Suprapubic skin (tissue), 3 donors: ENCODE results near the gene ANO9.

Experiments used
- POLR2A ChIP-seq, 2 donors: fragments of 450-650 bp; IDR thresholded peaks; one replicate each; pipeline ENCODE4 v1.6.1; 2017; ENCODE audit warnings: antibody characterized with exemption in 2 of 2, mild to moderate bottlenecking in 2 of 2, moderate library complexity in 2 of 2
- TF ChIP-seq, protein P1 (sequence below), 2 donors: fragments of 200-600 bp in 1 of 2; fragments of 450-650 bp in 1 of 2; sonication (generic) in 1 of 2; IDR thresholded peaks; one replicate each; pipeline ENCODE4 v1.5.1; 2016 to 2019; ENCODE audit warnings: antibody characterized with exemption in 2 of 2, mild to moderate bottlenecking in 1 of 2, moderate library complexity in 1 of 2

- TF ChIP-seq POLR2A (IDR thresholded peaks at IDR 0.05), result no peak
- TF ChIP-seq, protein P1, sequence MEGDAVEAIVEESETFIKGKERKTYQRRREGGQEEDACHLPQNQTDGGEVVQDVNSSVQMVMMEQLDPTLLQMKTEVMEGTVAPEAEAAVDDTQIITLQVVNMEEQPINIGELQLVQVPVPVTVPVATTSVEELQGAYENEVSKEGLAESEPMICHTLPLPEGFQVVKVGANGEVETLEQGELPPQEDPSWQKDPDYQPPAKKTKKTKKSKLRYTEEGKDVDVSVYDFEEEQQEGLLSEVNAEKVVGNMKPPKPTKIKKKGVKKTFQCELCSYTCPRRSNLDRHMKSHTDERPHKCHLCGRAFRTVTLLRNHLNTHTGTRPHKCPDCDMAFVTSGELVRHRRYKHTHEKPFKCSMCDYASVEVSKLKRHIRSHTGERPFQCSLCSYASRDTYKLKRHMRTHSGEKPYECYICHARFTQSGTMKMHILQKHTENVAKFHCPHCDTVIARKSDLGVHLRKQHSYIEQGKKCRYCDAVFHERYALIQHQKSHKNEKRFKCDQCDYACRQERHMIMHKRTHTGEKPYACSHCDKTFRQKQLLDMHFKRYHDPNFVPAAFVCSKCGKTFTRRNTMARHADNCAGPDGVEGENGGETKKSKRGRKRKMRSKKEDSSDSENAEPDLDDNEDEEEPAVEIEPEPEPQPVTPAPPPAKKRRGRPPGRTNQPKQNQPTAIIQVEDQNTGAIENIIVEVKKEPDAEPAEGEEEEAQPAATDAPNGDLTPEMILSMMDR (IDR thresholded peaks at IDR 0.05), result no peak
Observed at GRCh38 chr11:456533-456932, 14.7 kb upstream of the ANO9 start.
